Colonic mucosa (tissue), 4 donors: ENCODE results near the gene GNAZ. TPM values are rescaled to one million over a fixed set of nuclear protein-coding genes. Genes with fewer than 3 reads are reported as not detected.
A peak's percentile ranks its signal among the peaks of the same experiment; 100 is the strongest.

Experiments used
- DNase-seq: peaks from one replicate; pipeline ENCODE4 v3.0.0-alpha.2; 2020
- H3K27ac ChIP-seq: fragments of 200-600 bp; one replicate; pipeline ENCODE4 v1.8.0; 2021
- H3K27me3 ChIP-seq: fragments of 200-600 bp; one replicate; pipeline ENCODE4 v1.8.0; 2021
- H3K36me3 ChIP-seq: fragments of 200-600 bp; one replicate; pipeline ENCODE4 v1.8.0; 2021
- H3K4me1 ChIP-seq: fragments of 200-600 bp; one replicate; pipeline ENCODE4 v1.8.0; 2021; ENCODE audit warnings: mild to moderate bottlenecking
- H3K4me3 ChIP-seq: fragments of 200-600 bp; one replicate; pipeline ENCODE4 v1.8.0; 2021
- H3K9ac ChIP-seq, 2 donors: one replicate each; pipeline ENCODE4 v1.7.0; 2013; ENCODE audit warnings: control low read depth in 2 of 2, low read depth in 2 of 2, low read length in 2 of 2
- H3K9me3 ChIP-seq: fragments of 200-600 bp; one replicate; pipeline ENCODE4 v1.8.0; 2021
- intact Hi-C: fragments of 100-400 bp; cut with DNase I; formaldehyde crosslinking; loops from one replicate; pipeline ENCODE4 v1.14.1; 2022
- total RNA-seq, 2 donors: library from RNA; stranded (reverse); fragmentation: NEBNext Ultra II Directional in 1 of 2; extraction: Animal tissue kit (Norgen Biotek cat#: 25700) in 1 of 2; gene quantifications; one replicate each; pipeline ENCODE4 v1.2.1, GENCODE V29; 2021
- TF ChIP-seq, protein P1 (sequence below): fragments of 200-600 bp; IDR thresholded peaks from one replicate; pipeline ENCODE4 v1.8.0; 2022; ENCODE audit warnings: antibody characterized with exemption, mild to moderate bottlenecking
- donor health status: healthy.
- donor health status: DM: no; HTN: no; CAD: no.
- donor health status: DM: no; HTN: no; CAD: no.

Gene GNAZ
- total RNA-seq, 2 donors from 2014 or later: 1.2 to 2.5 TPM

DNA sequence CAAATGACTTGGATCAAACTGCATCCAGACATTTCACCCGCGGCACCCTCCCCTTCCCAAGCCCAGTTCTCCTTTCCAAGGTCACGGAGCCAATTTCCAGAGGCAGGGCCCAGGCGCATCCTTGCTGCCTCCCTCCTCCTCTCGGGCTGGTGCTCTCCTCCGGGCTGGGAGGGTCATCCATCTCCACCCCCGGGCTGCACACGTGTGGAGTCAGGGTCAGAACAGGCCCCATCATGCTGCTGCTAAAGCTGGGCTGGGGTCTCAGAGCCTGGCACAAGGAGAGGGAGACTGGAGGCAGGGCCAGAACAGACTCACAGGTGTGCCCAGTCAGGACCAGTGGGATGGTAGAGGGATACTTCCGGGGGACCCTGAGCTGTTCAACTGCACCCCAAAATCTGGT, 57.5 kb downstream of the GNAZ start:
- no peak for DNase-seq
- no peak overlapping the region for H3K9ac ChIP-seq
- intact Hi-C loops: loop anchor here (2.0 to 10.0 kb wide), 2 partner anchors 169 to 257 kb away; no protein-coding TSS in a partner anchor
- H3K9me3 ChIP-seq: no peaks in the 10 kb centered on the region
- TF ChIP-seq, protein P1, sequence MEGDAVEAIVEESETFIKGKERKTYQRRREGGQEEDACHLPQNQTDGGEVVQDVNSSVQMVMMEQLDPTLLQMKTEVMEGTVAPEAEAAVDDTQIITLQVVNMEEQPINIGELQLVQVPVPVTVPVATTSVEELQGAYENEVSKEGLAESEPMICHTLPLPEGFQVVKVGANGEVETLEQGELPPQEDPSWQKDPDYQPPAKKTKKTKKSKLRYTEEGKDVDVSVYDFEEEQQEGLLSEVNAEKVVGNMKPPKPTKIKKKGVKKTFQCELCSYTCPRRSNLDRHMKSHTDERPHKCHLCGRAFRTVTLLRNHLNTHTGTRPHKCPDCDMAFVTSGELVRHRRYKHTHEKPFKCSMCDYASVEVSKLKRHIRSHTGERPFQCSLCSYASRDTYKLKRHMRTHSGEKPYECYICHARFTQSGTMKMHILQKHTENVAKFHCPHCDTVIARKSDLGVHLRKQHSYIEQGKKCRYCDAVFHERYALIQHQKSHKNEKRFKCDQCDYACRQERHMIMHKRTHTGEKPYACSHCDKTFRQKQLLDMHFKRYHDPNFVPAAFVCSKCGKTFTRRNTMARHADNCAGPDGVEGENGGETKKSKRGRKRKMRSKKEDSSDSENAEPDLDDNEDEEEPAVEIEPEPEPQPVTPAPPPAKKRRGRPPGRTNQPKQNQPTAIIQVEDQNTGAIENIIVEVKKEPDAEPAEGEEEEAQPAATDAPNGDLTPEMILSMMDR: no peak
- no peak overlapping the region for H3K27ac ChIP-seq
- no peaks in the 10 kb centered on the region for H3K27me3 ChIP-seq
- no peaks in the 10 kb centered on the region for H3K36me3 ChIP-seq
- H3K4me1 ChIP-seq: no peaks in the 10 kb centered on the region
- no peak overlapping the region for H3K4me3 ChIP-seq

DNA sequence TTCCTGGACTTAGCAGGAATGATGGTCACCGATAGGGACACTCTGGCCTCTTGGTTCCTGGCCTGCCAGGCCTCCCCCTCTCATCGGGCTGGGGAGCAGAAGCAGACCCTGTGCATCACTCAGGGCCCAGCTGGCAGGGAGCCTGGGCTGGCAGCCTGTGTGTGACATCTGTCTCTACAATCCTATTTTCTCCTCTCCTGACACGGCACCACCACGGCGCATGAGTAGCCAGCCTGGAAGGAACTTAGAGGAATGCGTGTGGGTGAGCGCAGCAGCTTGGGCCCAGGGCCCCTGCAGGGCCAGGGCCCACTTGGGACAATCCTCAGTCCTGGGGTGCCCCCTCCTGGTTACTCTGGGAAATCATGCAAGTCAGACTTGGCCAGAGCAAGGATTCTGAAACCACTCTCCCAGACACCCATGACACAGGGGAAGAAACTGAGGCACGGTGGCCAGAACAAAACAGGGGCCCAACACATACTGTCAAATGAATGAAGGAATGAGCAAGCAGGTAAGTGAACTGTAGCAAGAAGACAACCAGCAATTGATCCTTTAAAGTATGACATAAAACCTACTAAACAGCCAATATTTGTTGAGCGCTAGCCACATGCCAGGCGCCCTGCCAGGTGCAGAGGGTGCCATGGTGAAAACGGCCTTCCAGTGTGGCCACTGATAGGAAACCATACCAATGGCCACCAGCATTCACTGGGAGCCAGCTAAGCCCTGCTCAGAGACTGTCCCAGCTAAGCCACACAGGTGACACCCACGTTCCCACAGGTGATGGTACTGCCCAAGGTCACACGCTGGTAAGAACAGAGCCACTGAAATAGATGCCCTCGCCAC, 58.2 kb downstream of the GNAZ start:
- Histone ChIP-seq H3K4me1 (no peaks in the 10 kb centered on the region), H3K27me3 (no peaks in the 10 kb centered on the region), H3K36me3 (no peaks in the 10 kb centered on the region), H3K9me3 (no peaks in the 10 kb centered on the region), H3K4me3 (no peak overlapping the region), H3K27ac (no peak overlapping the region), H3K9ac (no peak overlapping the region)
- intact Hi-C loops: loop anchor here (2.0 to 10.0 kb wide), 2 partner anchors 170 to 256 kb away; no protein-coding TSS in a partner anchor
- TF ChIP-seq, protein P1: peak; percentile 82
- peak; percentile 78 for DNase-seq

DNA sequence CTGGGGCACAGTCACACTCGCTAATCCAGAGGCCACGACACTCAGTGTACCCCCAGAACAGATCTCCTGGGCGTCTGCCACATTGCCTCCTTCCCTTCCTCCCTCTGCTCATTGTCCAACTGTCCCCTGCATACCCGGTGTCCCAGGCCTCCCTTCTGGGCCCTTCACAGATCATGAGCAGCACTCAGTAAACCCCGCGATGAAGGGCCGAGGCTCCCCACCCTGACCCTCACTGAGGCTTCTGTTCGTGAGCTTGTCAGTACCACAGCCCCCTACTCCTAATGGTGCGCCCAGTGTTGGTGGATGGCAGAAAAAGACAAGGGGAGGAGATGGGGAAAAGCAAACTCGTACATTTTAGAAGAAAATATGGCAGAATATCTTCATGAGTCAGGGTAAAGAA, 58.8 kb downstream of the GNAZ start:
- intact Hi-C loops: loop anchor here (2.0 to 10.0 kb wide), 2 partner anchors 170 to 256 kb away; no protein-coding TSS in a partner anchor
- TF ChIP-seq, protein P1: no peak
- H3K4me3 ChIP-seq: no peak overlapping the region

DNA sequence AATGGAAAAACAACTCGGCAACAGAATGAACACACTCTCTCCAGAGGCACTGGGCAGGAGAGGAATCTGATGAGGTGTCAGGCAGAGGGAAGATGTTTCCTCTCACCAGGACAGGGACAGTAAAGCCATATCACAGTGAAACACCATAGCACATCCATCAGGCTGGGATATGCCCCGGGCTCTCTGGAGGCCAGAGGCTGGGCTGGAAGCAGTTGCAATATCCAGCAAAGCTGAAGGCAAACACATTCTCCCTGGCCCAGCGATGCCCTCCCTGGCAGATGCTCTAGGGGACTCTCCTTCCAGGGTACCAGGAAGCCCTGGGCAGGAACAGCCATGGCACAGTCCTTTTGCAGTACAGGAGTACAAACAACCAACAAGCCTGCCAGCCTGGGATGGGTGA, 60.4 kb downstream of the GNAZ start:
- DNase-seq: no peak
- Histone ChIP-seq H3K9me3 (no peaks in the 10 kb centered on the region), H3K9ac (no peak overlapping the region), H3K27me3 (no peaks in the 10 kb centered on the region), H3K4me3 (no peak overlapping the region), H3K4me1 (no peaks in the 10 kb centered on the region), H3K36me3 (no peaks in the 10 kb centered on the region), H3K27ac (no peak overlapping the region)
- TF ChIP-seq, protein P1: no peak
- intact Hi-C loops: no loop called here

More for the DNA sequence above, 58.8 kb downstream of the GNAZ start:
- no peaks in the 10 kb centered on the region for H3K36me3 ChIP-seq
- H3K27ac ChIP-seq: no peak overlapping the region
- H3K9ac ChIP-seq: no peak overlapping the region
- no peak for DNase-seq
- H3K4me1 ChIP-seq: no peaks in the 10 kb centered on the region
- H3K27me3 ChIP-seq: no peaks in the 10 kb centered on the region
- H3K9me3 ChIP-seq: no peaks in the 10 kb centered on the region

DNA sequence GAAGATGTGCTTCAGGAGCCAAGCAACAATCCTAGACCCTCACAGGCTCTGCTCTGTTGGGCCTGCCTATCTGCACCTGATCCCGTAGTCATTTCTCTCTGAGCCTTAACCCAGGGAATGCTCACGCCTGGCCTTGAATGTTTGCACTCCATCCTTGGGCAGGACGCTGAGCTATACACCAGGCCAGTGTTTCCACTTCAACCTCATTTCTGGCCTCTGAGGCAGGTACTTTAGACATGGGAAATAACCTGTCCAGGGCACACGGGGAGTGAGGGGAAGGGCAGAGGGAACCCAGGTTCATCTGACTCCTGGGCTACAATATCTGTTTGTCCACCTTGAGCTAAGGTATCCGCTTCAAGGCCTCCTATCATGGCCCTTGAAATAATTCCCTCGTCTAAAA, 61.6 kb downstream of the GNAZ start:
- H3K9me3 ChIP-seq: no peaks in the 10 kb centered on the region
- no peak overlapping the region for H3K4me3 ChIP-seq
- no peak for DNase-seq
- TF ChIP-seq, protein P1: no peak
- no peak overlapping the region for H3K27ac ChIP-seq
- no peak overlapping the region for H3K9ac ChIP-seq
- H3K4me1 ChIP-seq: no peaks in the 10 kb centered on the region
- intact Hi-C loops: no loop called here
- H3K36me3 ChIP-seq: no peaks in the 10 kb centered on the region
- H3K27me3 ChIP-seq: no peaks in the 10 kb centered on the region
